Colonic mucosa (tissue), 4 donors: Measurements from ENCODE around the gene PNLIPRP2. TPM values are rescaled to one million over a fixed set of nuclear protein-coding genes. Genes with fewer than 3 reads are reported as not detected.

Experiments
- DNase-seq: peaks from one replicate; pipeline ENCODE4 v3.0.0-alpha.2; 2020
- H3K27ac ChIP-seq: fragments of 200-600 bp; one replicate; pipeline ENCODE4 v1.8.0; 2021
- H3K27me3 ChIP-seq: fragments of 200-600 bp; one replicate; pipeline ENCODE4 v1.8.0; 2021
- H3K36me3 ChIP-seq: fragments of 200-600 bp; one replicate; pipeline ENCODE4 v1.8.0; 2021
- H3K4me1 ChIP-seq: fragments of 200-600 bp; one replicate; pipeline ENCODE4 v1.8.0; 2021; ENCODE audit warnings: mild to moderate bottlenecking
- H3K4me3 ChIP-seq: fragments of 200-600 bp; one replicate; pipeline ENCODE4 v1.8.0; 2021
- H3K9ac ChIP-seq, 2 donors: one replicate each; pipeline ENCODE4 v1.7.0; 2013; ENCODE audit warnings: control low read depth in 2 of 2, low read depth in 2 of 2, low read length in 2 of 2
- H3K9me3 ChIP-seq: fragments of 200-600 bp; one replicate; pipeline ENCODE4 v1.8.0; 2021
- intact Hi-C: fragments of 100-400 bp; cut with DNase I; formaldehyde crosslinking; loops from one replicate; pipeline ENCODE4 v1.14.1; 2022
- total RNA-seq, 2 donors: library from RNA; stranded (reverse); fragmentation: NEBNext Ultra II Directional in 1 of 2; extraction: Animal tissue kit (Norgen Biotek cat#: 25700) in 1 of 2; gene quantifications; one replicate each; pipeline ENCODE4 v1.2.1, GENCODE V29; 2021
- TF ChIP-seq, protein P1 (sequence below): fragments of 200-600 bp; IDR thresholded peaks from one replicate; pipeline ENCODE4 v1.8.0; 2022; ENCODE audit warnings: antibody characterized with exemption, mild to moderate bottlenecking
- donor health status: healthy.
- donor health status: DM: no; HTN: no; CAD: no.
- donor health status: DM: no; HTN: no; CAD: no.

Gene PNLIPRP2
- 1 to 10 TPM; 5.0 to 9.1 TPM for total RNA-seq

DNA sequence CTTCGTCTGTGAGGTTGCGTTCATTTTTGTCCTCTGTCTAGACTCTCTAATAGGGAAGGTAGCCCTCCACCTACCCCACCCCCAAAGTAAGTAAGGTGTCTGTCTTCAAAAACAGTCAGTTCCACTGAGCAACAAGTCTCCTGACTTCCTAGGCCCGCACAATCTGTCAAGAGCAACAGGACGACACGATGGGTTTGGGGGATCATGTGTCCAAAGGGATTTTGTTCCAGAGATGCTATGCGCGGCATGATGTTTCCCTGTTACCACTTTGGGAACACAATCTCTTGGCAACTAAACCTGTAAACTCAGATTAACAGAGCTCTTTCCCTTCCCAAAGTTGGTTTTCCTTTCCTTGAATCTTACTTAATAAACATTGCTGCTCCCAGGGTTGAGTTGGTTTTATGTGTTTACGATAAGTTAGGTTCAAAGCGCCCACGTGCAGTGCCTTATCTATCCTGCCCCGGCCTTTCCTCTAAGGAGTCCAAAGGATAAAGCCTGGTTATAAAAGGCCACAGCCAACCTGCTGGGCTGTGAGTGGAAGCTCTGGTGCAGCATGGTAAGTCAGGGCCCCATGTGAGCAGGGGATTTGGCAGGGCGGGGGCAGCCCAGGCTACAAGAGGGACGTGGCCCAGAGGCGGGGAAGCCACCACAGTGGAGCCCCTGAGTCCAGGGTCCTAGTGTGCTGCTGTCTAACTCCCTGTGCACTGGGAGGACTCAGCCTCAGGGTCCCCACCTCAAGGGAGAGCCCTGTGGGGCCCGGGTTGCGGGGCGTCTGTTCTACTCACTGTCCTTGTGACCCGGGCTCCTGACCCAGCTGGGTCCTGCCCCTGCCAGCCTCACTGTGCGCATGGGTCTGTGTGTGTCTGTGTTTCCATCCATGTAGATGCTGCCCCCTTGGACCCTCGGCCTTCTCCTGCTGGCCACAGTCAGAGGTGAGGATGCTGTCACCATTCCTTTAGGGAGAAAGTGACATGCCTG, at the start of gene PNLIPRP2:
Gene PNLIPRP2 (plus strand): TSS at position 531 of the 978 bp plus-strand sequence.
- TF ChIP-seq, protein P1, sequence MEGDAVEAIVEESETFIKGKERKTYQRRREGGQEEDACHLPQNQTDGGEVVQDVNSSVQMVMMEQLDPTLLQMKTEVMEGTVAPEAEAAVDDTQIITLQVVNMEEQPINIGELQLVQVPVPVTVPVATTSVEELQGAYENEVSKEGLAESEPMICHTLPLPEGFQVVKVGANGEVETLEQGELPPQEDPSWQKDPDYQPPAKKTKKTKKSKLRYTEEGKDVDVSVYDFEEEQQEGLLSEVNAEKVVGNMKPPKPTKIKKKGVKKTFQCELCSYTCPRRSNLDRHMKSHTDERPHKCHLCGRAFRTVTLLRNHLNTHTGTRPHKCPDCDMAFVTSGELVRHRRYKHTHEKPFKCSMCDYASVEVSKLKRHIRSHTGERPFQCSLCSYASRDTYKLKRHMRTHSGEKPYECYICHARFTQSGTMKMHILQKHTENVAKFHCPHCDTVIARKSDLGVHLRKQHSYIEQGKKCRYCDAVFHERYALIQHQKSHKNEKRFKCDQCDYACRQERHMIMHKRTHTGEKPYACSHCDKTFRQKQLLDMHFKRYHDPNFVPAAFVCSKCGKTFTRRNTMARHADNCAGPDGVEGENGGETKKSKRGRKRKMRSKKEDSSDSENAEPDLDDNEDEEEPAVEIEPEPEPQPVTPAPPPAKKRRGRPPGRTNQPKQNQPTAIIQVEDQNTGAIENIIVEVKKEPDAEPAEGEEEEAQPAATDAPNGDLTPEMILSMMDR = no peak
- DNase-seq = peak; percentile 82
- peak within 1 kb of the TSS; percentile 62 for H3K27ac ChIP-seq
- peak within 1 kb of the TSS; percentile 44 to 47 for H3K9ac ChIP-seq
- H3K36me3 ChIP-seq = no peaks in the 10 kb centered on the region
- H3K4me3 ChIP-seq = no peak within 1 kb of the TSS
- no peaks in the 10 kb centered on the region for H3K9me3 ChIP-seq
- H3K4me1 ChIP-seq = peaks cover 3% of the 10 kb centered on the region
- H3K27me3 ChIP-seq = no peaks in the 10 kb centered on the region
- intact Hi-C loops = no loop called here

DNA sequence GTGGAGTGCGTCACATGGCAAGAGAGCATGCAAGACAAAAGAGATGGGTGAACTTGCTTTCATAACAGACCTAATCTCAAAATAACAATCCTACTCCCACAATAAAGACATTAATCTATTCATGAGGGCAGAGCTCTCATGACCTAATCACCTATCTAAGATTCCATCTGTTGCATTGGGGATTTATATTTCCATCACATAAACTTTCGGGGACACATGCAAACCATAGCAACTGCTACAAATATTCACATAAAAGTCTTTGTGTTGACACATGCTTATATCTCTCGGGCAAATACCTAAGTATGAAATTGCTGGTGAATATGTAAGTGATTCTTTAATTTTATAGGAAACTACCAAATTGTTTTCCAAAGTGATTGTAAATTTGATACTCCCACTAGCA, 46.0 kb upstream of the PNLIPRP2 start:
- H3K27ac ChIP-seq = no peak overlapping the region
- DNase-seq = no peak
- TF ChIP-seq, protein P1 = no peak
- intact Hi-C loops = no loop called here
- H3K9ac ChIP-seq = no peak overlapping the region
- H3K9me3 ChIP-seq = no peaks in the 10 kb centered on the region
- H3K36me3 ChIP-seq = no peaks in the 10 kb centered on the region
- no peak overlapping the region for H3K4me3 ChIP-seq
- no peaks in the 10 kb centered on the region for H3K4me1 ChIP-seq
- no peaks in the 10 kb centered on the region for H3K27me3 ChIP-seq

DNA sequence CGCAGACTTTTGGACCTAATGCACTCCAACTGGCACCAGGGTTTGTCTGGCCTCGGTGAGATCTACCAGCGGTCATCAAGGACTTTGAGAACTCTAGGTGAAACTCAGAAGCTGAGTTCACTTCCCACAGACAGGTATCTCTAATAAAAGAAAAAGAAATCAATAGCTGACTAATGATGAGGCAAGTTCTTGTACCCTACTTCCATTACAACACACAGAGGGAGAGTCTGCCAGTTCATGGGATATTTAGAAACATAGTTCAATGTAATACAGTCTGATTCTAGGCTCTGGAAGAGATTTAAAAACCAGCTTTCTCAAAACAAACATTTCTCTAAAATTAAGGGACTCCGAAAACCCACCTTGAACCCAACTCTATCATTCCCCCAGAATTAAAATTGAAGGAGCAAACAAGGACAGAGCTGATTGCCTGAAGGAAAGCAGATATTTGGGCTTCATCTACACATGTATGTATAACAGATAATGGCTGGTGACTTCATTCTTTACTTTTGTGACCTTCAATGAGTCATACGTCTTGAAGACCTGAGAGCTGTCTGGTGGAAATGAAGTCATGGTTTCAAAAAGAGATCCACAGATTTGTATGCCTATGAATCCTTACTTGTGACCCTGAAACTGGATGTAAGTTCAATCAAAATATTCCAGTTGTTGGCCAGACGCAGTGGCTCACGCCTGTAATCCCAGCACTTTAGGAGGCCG, 32.7 kb upstream of the PNLIPRP2 start:
- Histone ChIP-seq H3K27ac (no peak overlapping the region), H3K4me1 (peaks cover 5% of the 10 kb centered on the region), H3K27me3 (no peaks in the 10 kb centered on the region), H3K9me3 (no peaks in the 10 kb centered on the region), H3K36me3 (no peaks in the 10 kb centered on the region), H3K9ac (no peak overlapping the region), H3K4me3 (no peak overlapping the region)
- TF ChIP-seq, protein P1 = no peak
- intact Hi-C loops = no loop called here
- DNase-seq = no peak

DNA sequence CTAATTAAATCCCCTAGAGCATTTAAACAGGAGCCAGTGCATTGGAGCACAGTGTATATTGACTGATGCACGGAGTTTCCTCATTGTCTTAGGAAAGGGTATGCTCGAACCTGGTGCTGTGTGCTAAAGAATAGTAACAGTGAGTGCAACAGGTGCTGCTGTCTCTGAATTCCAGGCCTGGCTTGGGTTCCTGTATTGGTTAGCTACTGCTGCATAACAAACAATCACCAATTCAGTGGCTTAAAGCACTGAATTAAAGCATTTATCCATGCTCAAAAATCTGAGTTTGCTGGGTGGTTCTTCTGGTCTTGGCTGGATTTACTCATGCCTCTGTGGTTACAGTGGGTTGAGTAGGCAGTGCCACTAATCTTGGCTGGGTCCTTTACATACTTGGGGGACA, 31.8 kb upstream of the PNLIPRP2 start:
- Histone ChIP-seq H3K9me3 (no peaks in the 10 kb centered on the region), H3K36me3 (no peaks in the 10 kb centered on the region), H3K4me3 (no peak overlapping the region), H3K9ac (no peak overlapping the region), H3K4me1 (peaks cover 5% of the 10 kb centered on the region), H3K27me3 (no peaks in the 10 kb centered on the region), H3K27ac (no peak overlapping the region)
- intact Hi-C loops = no loop called here
- no peak for DNase-seq
- TF ChIP-seq, protein P1 = no peak

DNA sequence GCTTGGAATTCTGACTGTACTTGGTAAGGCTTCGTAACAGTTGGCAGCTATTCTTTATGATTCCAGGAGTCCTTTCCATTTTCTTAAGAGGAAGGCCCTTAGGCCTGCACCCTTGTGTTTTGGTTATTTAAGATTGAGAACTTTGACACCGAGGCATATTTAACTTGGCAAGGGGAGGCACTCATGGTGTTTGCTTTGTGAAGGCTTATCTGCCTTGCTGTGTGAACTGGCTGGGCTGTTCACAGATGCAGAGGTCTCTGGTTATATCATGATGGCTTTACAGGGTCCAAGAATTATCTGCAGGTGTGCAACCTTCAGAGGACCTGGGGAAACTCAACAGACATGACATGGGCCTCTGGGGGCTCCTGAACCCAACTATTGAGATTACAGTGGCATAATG, 30.8 kb upstream of the PNLIPRP2 start:
- Histone ChIP-seq H3K4me1 (peaks cover 5% of the 10 kb centered on the region), H3K9me3 (no peaks in the 10 kb centered on the region), H3K27ac (peak overlapping the region; percentile 8), H3K27me3 (no peaks in the 10 kb centered on the region), H3K4me3 (no peak overlapping the region), H3K36me3 (no peaks in the 10 kb centered on the region), H3K9ac (peak overlapping the region in 1 of 2 donors; percentile 6)
- intact Hi-C loops = no loop called here
- TF ChIP-seq, protein P1 = no peak
- peak; percentile 65 for DNase-seq
